GM18505 (cell line): ENCODE results near the gene GSTP1.
A peak's percentile ranks its signal among the peaks of the same experiment; 100 is the strongest.
"Not testable (repeated sequence)": the region's sequence is repeated elsewhere in the genome, so short reads cannot be mapped to it uniquely, and the experiment has no call there.

Experiments used
- ATAC-seq: cut with Tn5 transposase; IDR thresholded peaks from one replicate; pipeline ENCODE4 v1.9.1; 2021; ENCODE audit not compliant: unreplicated experiment
- POLR2A ChIP-seq: IDR thresholded peaks from 4 replicates; pipeline ENCODE4 v1.6.1; 2011; ENCODE audit warnings: borderline replicate concordance; ENCODE audit not compliant: insufficient read depth, insufficient read length; ENCODE audit errors: extremely low read depth

The GSTP1 gene

GRCh38 chr11:67583247-67584204 lies at the start of gene GSTP1:
TSS of gene GSTP1 (plus strand) at chr11:67583812. CDS start at chr11:67583844, 32 bp downstream.
- ATAC-seq, result peak; percentile 54
- peak; percentile 83 for TF ChIP-seq POLR2A

GRCh38 chr11:67534070-67534679 lies 49.4 kb upstream of the GSTP1 start:
- no peak for TF ChIP-seq POLR2A
- ATAC-seq, result no peak

GRCh38 chr11:67535561-67535960 lies 48.1 kb upstream of the GSTP1 start:
- no peak for TF ChIP-seq POLR2A

GRCh38 chr11:67538306-67538705 lies 45.3 kb upstream of the GSTP1 start:
- ATAC-seq, result no peak
- no peak for TF ChIP-seq POLR2A

More at GRCh38 chr11:67535561-67535960, 48.1 kb upstream of the GSTP1 start:
- no peak for ATAC-seq

GRCh38 chr11:67538823-67539505 lies 44.6 kb upstream of the GSTP1 start:
- ATAC-seq, result no peak
- TF ChIP-seq POLR2A, result no peak

- no peak for ATAC-seq
- no peak for TF ChIP-seq POLR2A
These were observed 44.1 kb upstream of the GSTP1 start for GRCh38 chr11:67539550-67539949.

- no peak for TF ChIP-seq POLR2A
- no peak for ATAC-seq
These were observed 42.4 kb upstream of the GSTP1 start for GRCh38 chr11:67541198-67541597.

GRCh38 chr11:67542169-67542568 lies 41.4 kb upstream of the GSTP1 start:
- no peak for TF ChIP-seq POLR2A
- no peak for ATAC-seq

GRCh38 chr11:67542971-67543370 lies 40.6 kb upstream of the GSTP1 start:
- no peak for TF ChIP-seq POLR2A
- no peak for ATAC-seq

- TF ChIP-seq POLR2A, result no peak
- ATAC-seq, result no peak
These were observed 40.0 kb upstream of the GSTP1 start for GRCh38 chr11:67543585-67543984.

GRCh38 chr11:67544616-67545242 lies 38.9 kb upstream of the GSTP1 start:
- no peak for TF ChIP-seq POLR2A
- ATAC-seq, result no peak

- no peak for TF ChIP-seq POLR2A
- no peak for ATAC-seq
These were observed 38.3 kb upstream of the GSTP1 start for GRCh38 chr11:67545280-67545679.

GRCh38 chr11:67548112-67548511 lies 35.5 kb upstream of the GSTP1 start:
- not testable (repeated sequence) for ATAC-seq
